Breast epithelium (tissue), 3 donors: ENCODE data around the gene ACAA1.

ENCODE experiments used
- CTCF ChIP-seq, 3 donors: fragments of 450-650 bp; IDR thresholded peaks; one replicate each; pipeline ENCODE4 v1.5.1; 2016 to 2017; ENCODE audit warnings: antibody characterized with exemption in 3 of 3, mild to moderate bottlenecking in 3 of 3, moderate library complexity in 3 of 3
- POLR2AphosphoS5 ChIP-seq, 3 donors: sonication (generic); formaldehyde crosslinking; IDR thresholded peaks; one replicate each; pipeline ENCODE4 v1.6.1; 2017; ENCODE audit warnings: antibody characterized with exemption in 3 of 3

DNA sequence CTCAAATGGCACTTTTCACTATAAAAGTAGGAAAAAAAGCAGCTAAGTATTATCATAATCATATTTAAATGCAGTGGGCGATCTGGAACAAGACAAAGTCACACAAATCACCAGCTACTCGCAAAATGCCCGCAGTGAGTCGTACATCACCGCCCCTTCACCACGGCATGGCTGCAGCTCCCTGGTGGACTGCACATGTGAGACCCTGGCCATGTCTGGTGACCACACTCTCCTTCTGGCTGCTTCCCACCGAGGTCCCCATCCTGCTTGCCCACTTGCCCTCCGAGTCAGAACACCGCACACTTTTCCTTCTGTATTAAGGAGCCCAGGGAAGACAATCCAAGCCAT lies 38.6 kb downstream of the ACAA1 start:
- TF ChIP-seq CTCF (IDR thresholded peaks at IDR 0.05) (no peak), POLR2AphosphoS5 (IDR thresholded peaks at IDR 0.05) (no peak)
